Memory B cell (primary cell): ENCODE results near the gene ARSI.

Experiments
- ATAC-seq: fragments of 150-1000 bp; cut with Tn5 transposase; 2 replicates; pipeline ENCODE4 v1.10.0; 2021; ENCODE audit warnings: low read depth, mild to moderate bottlenecking, moderate library complexity
- DNase-seq, 2 donors: peaks; one replicate each; pipeline ENCODE4 v3.0.0; 2022; ENCODE audit warnings: low spot score in 2 of 2
- H3K27ac Mint-ChIP-seq: one replicate; pipeline ENCODE4 v1.8.0; 2022; ENCODE audit warnings: mild to moderate bottlenecking, moderate library complexity, mixed read lengths
- H3K27me3 Mint-ChIP-seq: one replicate; pipeline ENCODE4 v1.8.0; 2022; ENCODE audit warnings: mixed read lengths
- H3K36me3 Mint-ChIP-seq: one replicate; pipeline ENCODE4 v1.8.0; 2022; ENCODE audit warnings: mild to moderate bottlenecking, mixed read lengths
- H3K4me1 Mint-ChIP-seq: one replicate; pipeline ENCODE4 v1.8.0; 2022; ENCODE audit warnings: mixed read lengths
- H3K4me3 Mint-ChIP-seq: one replicate; pipeline ENCODE4 v1.8.0; 2022; ENCODE audit warnings: mild to moderate bottlenecking, moderate library complexity, mixed read lengths
- H3K9me3 Mint-ChIP-seq: one replicate; pipeline ENCODE4 v1.8.0; 2022; ENCODE audit warnings: mixed read lengths

ARSI gene

GRCh38 chr5:150320044-150320613 is 17.4 kb upstream of the ARSI start:
- no peaks in the 10 kb centered on the region for H3K4me1 Mint-ChIP-seq
- H3K36me3 Mint-ChIP-seq: no peaks in the 10 kb centered on the region
- H3K9me3 Mint-ChIP-seq: no peaks in the 10 kb centered on the region
- peaks cover 10% of the 10 kb centered on the region for H3K27me3 Mint-ChIP-seq
- ATAC-seq (no peak), DNase-seq (no peak)
- H3K27ac Mint-ChIP-seq: no peak overlapping the region
- no peak overlapping the region for H3K4me3 Mint-ChIP-seq

GRCh38 chr5:150319484-150319790 is 16.7 kb upstream of the ARSI start:
- no peak overlapping the region for H3K4me3 Mint-ChIP-seq
- H3K27ac Mint-ChIP-seq: no peak overlapping the region
- no peaks in the 10 kb centered on the region for H3K36me3 Mint-ChIP-seq
- H3K4me1 Mint-ChIP-seq: no peaks in the 10 kb centered on the region
- H3K9me3 Mint-ChIP-seq: no peaks in the 10 kb centered on the region
- DNase-seq (no peak), ATAC-seq (no peak)
- peaks cover 7% of the 10 kb centered on the region for H3K27me3 Mint-ChIP-seq

GRCh38 chr5:150318613-150319483 is 16.1 kb upstream of the ARSI start:
- Mint-ChIP-seq H3K27ac (no peak overlapping the region), H3K27me3 (peaks cover 8% of the 10 kb centered on the region), H3K36me3 (no peaks in the 10 kb centered on the region), H3K9me3 (no peaks in the 10 kb centered on the region), H3K4me1 (no peaks in the 10 kb centered on the region), H3K4me3 (no peak overlapping the region)
- DNase-seq (no peak), ATAC-seq (no peak)

GRCh38 chr5:150317048-150318003 is 14.6 kb upstream of the ARSI start:
- Mint-ChIP-seq H3K4me3 (no peak overlapping the region), H3K9me3 (no peaks in the 10 kb centered on the region), H3K27me3 (peaks cover 8% of the 10 kb centered on the region), H3K36me3 (no peaks in the 10 kb centered on the region), H3K4me1 (no peaks in the 10 kb centered on the region), H3K27ac (no peak overlapping the region)
- no peak for DNase-seq
- ATAC-seq: no peak

GRCh38 chr5:150316320-150316719 is 13.6 kb upstream of the ARSI start:
- Mint-ChIP-seq H3K9me3 (no peaks in the 10 kb centered on the region), H3K36me3 (no peaks in the 10 kb centered on the region), H3K27me3 (peaks cover 8% of the 10 kb centered on the region), H3K27ac (no peak overlapping the region), H3K4me3 (no peak overlapping the region), H3K4me1 (no peaks in the 10 kb centered on the region)
- ATAC-seq: no peak
- no peak for DNase-seq

GRCh38 chr5:150315245-150315644 is 12.5 kb upstream of the ARSI start:
- Mint-ChIP-seq H3K27ac (no peak overlapping the region), H3K36me3 (no peaks in the 10 kb centered on the region), H3K9me3 (no peaks in the 10 kb centered on the region), H3K27me3 (peaks cover 12% of the 10 kb centered on the region), H3K4me1 (no peaks in the 10 kb centered on the region), H3K4me3 (no peak overlapping the region)
- ATAC-seq (no peak), DNase-seq (no peak)

- Mint-ChIP-seq H3K4me1 (no peaks in the 10 kb centered on the region), H3K4me3 (no peak overlapping the region), H3K27me3 (peaks cover 12% of the 10 kb centered on the region), H3K27ac (no peak overlapping the region), H3K36me3 (no peaks in the 10 kb centered on the region), H3K9me3 (no peaks in the 10 kb centered on the region)
- DNase-seq: no peak
- no peak for ATAC-seq
These were observed 11.4 kb upstream of the ARSI start for GRCh38 chr5:150313921-150314716.

- Mint-ChIP-seq H3K9me3 (no peaks in the 10 kb centered on the region), H3K4me1 (no peaks in the 10 kb centered on the region), H3K36me3 (no peaks in the 10 kb centered on the region), H3K4me3 (no peak overlapping the region), H3K27me3 (peaks cover 10% of the 10 kb centered on the region), H3K27ac (no peak overlapping the region)
- ATAC-seq (no peak), DNase-seq (no peak)
These were observed 10.8 kb upstream of the ARSI start for GRCh38 chr5:150313501-150313900.

- ATAC-seq: no peak
- Mint-ChIP-seq H3K4me1 (no peaks in the 10 kb centered on the region), H3K27me3 (peaks cover 5% of the 10 kb centered on the region), H3K4me3 (no peak overlapping the region), H3K36me3 (no peaks in the 10 kb centered on the region), H3K9me3 (no peaks in the 10 kb centered on the region), H3K27ac (no peak overlapping the region)
- no peak for DNase-seq
These were observed 9.8 kb upstream of the ARSI start for GRCh38 chr5:150312518-150312917.

- no peaks in the 10 kb centered on the region for H3K9me3 Mint-ChIP-seq
- no peaks in the 10 kb centered on the region for H3K36me3 Mint-ChIP-seq
- no peak overlapping the region for H3K27ac Mint-ChIP-seq
- H3K27me3 Mint-ChIP-seq: peaks cover 5% of the 10 kb centered on the region
- H3K4me3 Mint-ChIP-seq: no peak overlapping the region
- ATAC-seq: no peak
- DNase-seq: no peak
- no peaks in the 10 kb centered on the region for H3K4me1 Mint-ChIP-seq
These were observed 8.4 kb upstream of the ARSI start for GRCh38 chr5:150311015-150311692.

- no peak overlapping the region for H3K4me3 Mint-ChIP-seq
- no peaks in the 10 kb centered on the region for H3K9me3 Mint-ChIP-seq
- no peaks in the 10 kb centered on the region for H3K36me3 Mint-ChIP-seq
These were observed 7.5 kb upstream of the ARSI start for GRCh38 chr5:150310246-150310645.

GRCh38 chr5:150309886-150310239 is 7.2 kb upstream of the ARSI start:
- DNase-seq: no peak
- H3K27ac Mint-ChIP-seq: no peak overlapping the region
- ATAC-seq: no peak
- no peaks in the 10 kb centered on the region for H3K9me3 Mint-ChIP-seq
- no peaks in the 10 kb centered on the region for H3K36me3 Mint-ChIP-seq
- no peak overlapping the region for H3K4me3 Mint-ChIP-seq
- no peaks in the 10 kb centered on the region for H3K4me1 Mint-ChIP-seq
- peaks cover 7% of the 10 kb centered on the region for H3K27me3 Mint-ChIP-seq

More at GRCh38 chr5:150310246-150310645, 7.5 kb upstream of the ARSI start:
- H3K27me3 Mint-ChIP-seq: peaks cover 7% of the 10 kb centered on the region
- H3K27ac Mint-ChIP-seq: no peak overlapping the region
- ATAC-seq: no peak
- no peaks in the 10 kb centered on the region for H3K4me1 Mint-ChIP-seq
- no peak for DNase-seq

- H3K9me3 Mint-ChIP-seq: no peaks in the 10 kb centered on the region
- no peaks in the 10 kb centered on the region for H3K4me1 Mint-ChIP-seq
- peaks cover 6% of the 10 kb centered on the region for H3K27me3 Mint-ChIP-seq
- H3K27ac Mint-ChIP-seq: no peak overlapping the region
- DNase-seq: no peak
- H3K4me3 Mint-ChIP-seq: no peak overlapping the region
- no peak for ATAC-seq
- no peaks in the 10 kb centered on the region for H3K36me3 Mint-ChIP-seq
These were observed 6.6 kb upstream of the ARSI start for GRCh38 chr5:150309101-150309885.
